Stomach smooth muscle (tissue), 2 donors: ENCODE data around the gene MPPED1.

ENCODE experiments used
- H3K27ac ChIP-seq: one replicate; pipeline ENCODE4 v1.7.0; 2013; ENCODE audit warnings: mild to moderate bottlenecking, low read length, inconsistent platforms
- H3K27me3 ChIP-seq, 2 donors: one replicate each; pipeline ENCODE4 v1.7.0; 2013; ENCODE audit warnings: low read length in 2 of 2; ENCODE audit not compliant: insufficient read depth in 2 of 2, control insufficient read depth in 1 of 2
- H3K36me3 ChIP-seq, 2 donors: one replicate each; pipeline ENCODE4 v1.7.0; 2013; ENCODE audit warnings: low read length in 2 of 2; ENCODE audit not compliant: control insufficient read depth in 2 of 2, insufficient read depth in 2 of 2
- H3K4me1 ChIP-seq: one replicate; pipeline ENCODE4 v1.7.0; 2013; ENCODE audit warnings: low read length; ENCODE audit not compliant: control insufficient read depth, insufficient read depth
- H3K4me3 ChIP-seq, 2 donors: one replicate each; pipeline ENCODE4 v1.7.0; 2013; ENCODE audit warnings: low read length in 2 of 2
- H3K9ac ChIP-seq, 2 donors: one replicate each; pipeline ENCODE4 v1.7.0; 2013; ENCODE audit warnings: low read length in 2 of 2, mild to moderate bottlenecking in 1 of 2
- H3K9me3 ChIP-seq, 2 donors: one replicate each; pipeline ENCODE4 v1.7.0; 2013; ENCODE audit warnings: low read length in 2 of 2; ENCODE audit not compliant: control insufficient read depth in 2 of 2
- donor health status: healthy.
- donor health status: Pancreatic carcinoma.

The MPPED1 gene

DNA sequence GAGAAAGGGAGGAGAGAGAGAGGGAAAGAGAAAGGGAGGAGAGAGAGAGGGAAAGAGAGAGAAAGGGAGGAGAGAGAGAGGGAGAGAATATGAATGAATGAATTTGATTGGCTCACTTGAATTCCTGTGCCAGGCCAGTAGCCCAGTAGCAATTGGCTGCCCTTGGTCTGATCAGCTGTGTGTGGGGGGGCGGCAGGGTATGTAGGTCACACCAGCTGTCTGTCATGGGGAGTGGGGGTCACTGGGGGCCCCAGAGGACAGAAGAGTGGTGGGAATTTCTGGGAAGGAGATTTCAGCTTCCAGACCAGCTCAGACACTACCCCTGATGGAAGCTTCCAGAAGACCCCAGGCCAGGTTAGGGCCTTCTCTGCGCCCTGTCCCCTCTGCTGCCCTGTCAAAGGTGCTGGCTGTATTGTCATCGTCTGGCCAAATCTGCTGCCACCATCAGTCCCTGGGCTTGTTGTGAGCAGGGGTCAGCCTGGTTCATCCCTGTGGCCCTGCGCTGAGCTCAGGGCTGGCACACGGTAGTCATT lies 21.1 kb downstream of the MPPED1 start:
- H3K4me1 ChIP-seq: peaks cover 4% of the 10 kb centered on the region
- H3K9ac ChIP-seq: no peak overlapping the region
- H3K9me3 ChIP-seq: no peaks in the 10 kb centered on the region
- H3K4me3 ChIP-seq: no peak overlapping the region
- peaks cover 18 to 30% of the 10 kb centered on the region in 2 donors for H3K27me3 ChIP-seq
- H3K27ac ChIP-seq: no peak overlapping the region
- no peaks in the 10 kb centered on the region for H3K36me3 ChIP-seq

DNA sequence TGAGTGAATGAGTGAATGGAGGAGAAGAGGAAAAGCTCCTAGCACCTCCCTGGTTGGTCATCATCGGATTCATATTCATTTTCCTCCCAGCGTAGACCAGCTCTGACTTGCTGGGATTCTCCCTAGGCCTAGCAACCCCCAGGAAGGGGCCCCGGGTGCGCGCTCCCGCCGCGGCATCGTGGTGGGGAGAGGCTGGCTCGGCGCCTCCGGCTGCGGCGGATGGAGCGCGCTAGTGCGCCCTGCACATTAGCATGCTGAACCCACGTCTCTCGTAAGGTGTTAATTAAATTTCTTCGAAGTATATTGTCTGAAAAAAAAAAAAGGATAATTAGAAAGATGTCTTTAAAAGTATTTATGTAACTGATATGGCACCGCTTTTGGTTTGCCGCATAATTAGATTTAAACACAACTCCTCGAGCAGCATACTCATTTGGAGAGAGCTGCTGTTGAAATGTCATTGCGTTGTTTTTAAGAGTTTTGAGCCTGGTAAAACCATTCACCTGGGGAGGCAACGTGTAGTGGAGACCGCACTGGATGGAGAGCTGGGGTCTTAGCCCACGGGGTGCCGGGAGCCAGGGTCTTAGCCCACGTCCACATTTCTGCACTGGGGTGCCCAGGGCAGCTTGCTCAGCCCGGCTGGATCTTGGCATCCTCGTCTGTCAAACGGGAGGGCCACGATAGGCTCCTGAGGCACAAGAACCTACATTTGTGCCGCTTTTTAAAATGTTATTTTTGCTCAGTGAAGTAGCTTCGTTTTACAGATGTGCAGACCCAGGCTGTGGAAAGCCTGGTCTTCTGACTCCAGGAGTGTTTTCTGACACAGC lies 21.8 kb downstream of the MPPED1 start:
- no peaks in the 10 kb centered on the region for H3K9me3 ChIP-seq
- peaks cover 14 to 30% of the 10 kb centered on the region in 2 donors for H3K27me3 ChIP-seq
- no peak overlapping the region for H3K4me3 ChIP-seq
- H3K36me3 ChIP-seq: no peaks in the 10 kb centered on the region
- no peak overlapping the region for H3K9ac ChIP-seq
- peaks cover 4% of the 10 kb centered on the region for H3K4me1 ChIP-seq
- no peak overlapping the region for H3K27ac ChIP-seq

DNA sequence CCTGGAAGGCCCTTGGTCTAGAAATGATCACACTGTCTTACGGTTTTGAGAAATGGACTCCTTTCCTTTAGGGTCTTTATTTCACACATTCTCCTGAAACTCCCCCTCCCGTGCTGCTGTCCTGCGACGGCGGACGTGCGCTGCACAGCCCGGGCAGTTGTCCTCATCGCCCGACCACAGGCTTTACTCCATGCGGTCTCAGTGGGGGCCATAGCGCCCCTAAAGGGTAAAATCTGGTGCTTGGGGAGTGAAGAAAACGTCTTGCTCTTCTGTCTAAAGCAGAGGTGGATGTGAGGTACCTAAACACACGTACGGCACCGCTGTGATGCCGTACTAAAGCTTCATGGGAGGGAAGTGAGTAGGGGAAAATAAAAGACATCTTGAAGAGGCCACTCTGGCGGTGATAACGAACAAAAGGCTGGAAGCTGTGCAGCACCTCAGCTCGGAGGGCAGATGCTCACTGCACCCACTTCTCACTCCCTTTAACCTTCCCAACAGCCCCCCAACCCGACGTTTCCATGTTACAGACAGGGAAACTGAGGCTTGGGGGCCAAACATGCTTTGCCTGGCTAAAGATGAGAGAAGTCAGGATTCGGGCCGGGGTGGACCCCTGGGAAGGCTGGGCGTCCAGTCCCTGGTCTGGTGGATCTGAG lies 22.6 kb downstream of the MPPED1 start:
- Histone ChIP-seq H3K27me3 (peaks cover 10 to 25% of the 10 kb centered on the region in 2 donors), H3K27ac (no peak overlapping the region), H3K9ac (no peak overlapping the region), H3K4me3 (no peak overlapping the region), H3K4me1 (peaks cover 4% of the 10 kb centered on the region), H3K9me3 (no peaks in the 10 kb centered on the region), H3K36me3 (no peaks in the 10 kb centered on the region)

DNA sequence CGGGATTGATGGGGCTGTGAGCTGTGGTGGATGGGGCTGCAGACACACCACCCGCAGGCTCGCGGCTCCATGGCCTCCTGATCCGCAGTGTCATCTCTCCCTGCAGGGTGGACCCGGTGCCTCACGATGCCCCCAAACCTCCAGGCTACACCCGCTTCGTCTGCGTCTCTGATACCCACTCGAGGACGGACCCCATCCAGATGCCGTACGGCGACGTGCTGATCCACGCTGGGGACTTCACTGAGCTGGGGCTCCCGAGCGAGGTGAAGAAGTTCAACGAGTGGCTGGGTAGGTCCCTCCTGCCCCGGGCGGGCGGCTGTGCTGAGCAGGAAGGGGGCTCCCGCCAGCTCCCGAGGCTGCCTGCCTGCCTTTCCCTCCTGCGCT lies 23.1 kb downstream of the MPPED1 start:
- Histone ChIP-seq H3K4me1 (peaks cover 4% of the 10 kb centered on the region), H3K9me3 (no peaks in the 10 kb centered on the region), H3K36me3 (no peaks in the 10 kb centered on the region), H3K9ac (no peak overlapping the region), H3K4me3 (no peak overlapping the region), H3K27ac (no peak overlapping the region), H3K27me3 (peaks cover 5 to 20% of the 10 kb centered on the region in 2 donors)

DNA sequence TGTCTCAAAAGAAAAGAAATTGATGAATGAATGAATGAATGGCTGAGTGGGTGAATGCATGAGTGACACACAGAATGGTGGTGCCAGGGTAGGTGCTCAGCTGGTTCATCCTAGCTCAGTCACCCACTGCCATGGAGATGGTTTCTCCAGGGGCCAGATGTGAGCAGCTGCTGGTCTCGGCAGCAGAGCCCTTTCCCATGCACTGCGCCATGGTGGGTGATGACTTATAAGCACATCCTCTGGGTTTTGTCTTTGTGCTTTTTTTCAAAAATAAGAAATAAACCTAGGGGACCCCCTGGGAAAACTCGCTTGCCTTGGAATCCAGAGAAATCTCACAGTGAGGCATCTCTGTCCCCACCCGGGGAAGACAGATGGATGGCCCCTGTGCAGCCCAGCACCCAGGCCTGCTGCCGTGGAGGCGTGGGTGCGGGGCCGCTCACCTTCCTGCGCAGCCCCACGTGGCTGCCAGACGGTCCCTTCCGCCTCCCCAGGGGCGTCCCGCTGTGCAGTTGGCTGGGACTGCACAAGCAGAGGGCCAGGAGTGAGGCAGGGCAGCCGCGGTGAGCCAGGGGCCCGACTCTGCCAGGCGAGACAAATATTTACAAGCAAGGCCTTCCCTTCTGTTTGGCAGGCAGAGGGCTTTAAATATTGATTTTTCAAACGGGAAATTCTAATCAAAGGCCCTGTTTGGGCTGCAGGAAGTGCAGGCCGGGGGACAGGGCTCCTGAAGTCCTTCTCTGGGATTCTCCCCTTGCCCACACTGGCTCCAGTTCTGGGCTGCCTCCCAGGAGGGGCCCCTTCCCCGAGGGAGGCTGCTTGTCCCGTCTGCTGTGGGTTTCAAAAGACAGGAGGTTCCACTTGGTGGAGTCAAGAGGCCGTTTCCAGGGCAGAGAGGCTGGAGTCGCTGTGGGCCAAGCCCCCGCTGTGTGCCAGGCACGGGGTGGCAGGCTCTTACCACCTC lies 24.3 kb downstream of the MPPED1 start:
- Histone ChIP-seq H3K9ac (no peak overlapping the region), H3K4me1 (peaks cover 4% of the 10 kb centered on the region), H3K4me3 (no peak overlapping the region), H3K36me3 (no peaks in the 10 kb centered on the region), H3K27ac (no peak overlapping the region), H3K27me3 (peaks cover 3 to 16% of the 10 kb centered on the region in 2 donors), H3K9me3 (no peaks in the 10 kb centered on the region)

DNA sequence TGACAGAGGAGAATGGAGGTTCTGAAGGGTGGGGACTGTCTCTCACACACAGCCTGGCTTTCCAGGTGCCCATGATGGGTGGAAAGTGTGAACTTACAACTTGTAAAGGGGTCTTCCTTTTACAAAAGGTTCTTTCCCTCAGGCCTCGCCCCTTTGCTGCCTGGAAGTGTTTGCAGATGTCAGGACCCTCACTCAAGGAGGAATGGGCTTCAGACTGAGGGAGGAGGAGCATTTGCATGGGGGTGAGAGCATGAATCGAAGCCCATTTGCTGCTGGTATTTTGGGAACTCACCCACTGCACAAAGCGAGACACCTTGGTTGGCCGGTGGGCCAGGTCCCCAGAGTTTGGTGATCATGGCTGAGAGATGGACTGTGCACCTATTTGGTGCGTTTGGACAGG lies 25.1 kb downstream of the MPPED1 start:
- Histone ChIP-seq H3K36me3 (no peaks in the 10 kb centered on the region), H3K9me3 (no peaks in the 10 kb centered on the region), H3K4me1 (peaks cover 4% of the 10 kb centered on the region), H3K27ac (no peak overlapping the region), H3K4me3 (no peak overlapping the region), H3K9ac (no peak overlapping the region), H3K27me3 (peaks cover 0 to 12% of the 10 kb centered on the region in 2 donors)

DNA sequence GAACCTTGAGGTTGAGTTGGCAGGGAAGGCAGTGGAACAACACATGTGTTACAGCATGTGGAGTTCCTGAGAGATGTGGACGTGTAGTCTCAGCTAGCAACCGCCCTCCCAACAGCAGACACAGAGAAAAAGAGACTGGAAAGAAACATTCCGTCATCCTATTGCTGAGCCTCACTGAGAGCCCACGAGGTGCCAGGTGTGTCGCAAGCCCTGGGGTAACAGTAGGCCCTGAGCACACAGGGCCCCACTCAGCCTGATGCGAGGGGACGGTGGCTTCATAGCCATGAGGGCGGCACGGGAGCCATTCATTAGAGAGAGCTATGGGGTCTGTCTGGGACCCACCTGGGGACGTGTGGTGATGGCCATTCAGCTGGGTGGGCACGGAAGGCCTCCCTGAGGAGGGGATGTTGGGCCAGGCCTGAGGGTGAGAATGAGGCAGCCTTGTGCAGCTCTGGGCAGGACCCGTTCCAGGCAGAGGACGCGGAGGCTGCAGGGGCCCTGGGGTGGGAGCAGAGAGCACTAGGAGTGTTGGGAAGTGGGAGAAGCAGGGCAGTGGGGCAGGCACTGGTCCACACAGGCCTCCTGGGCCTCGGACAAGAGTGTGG lies 26.2 kb downstream of the MPPED1 start:
- H3K9me3 ChIP-seq: no peaks in the 10 kb centered on the region
- peaks cover 0 to 12% of the 10 kb centered on the region in 2 donors for H3K27me3 ChIP-seq
- no peak overlapping the region for H3K9ac ChIP-seq
- H3K4me1 ChIP-seq: peaks cover 4% of the 10 kb centered on the region
- no peaks in the 10 kb centered on the region for H3K36me3 ChIP-seq
- no peak overlapping the region for H3K4me3 ChIP-seq
- no peak overlapping the region for H3K27ac ChIP-seq

DNA sequence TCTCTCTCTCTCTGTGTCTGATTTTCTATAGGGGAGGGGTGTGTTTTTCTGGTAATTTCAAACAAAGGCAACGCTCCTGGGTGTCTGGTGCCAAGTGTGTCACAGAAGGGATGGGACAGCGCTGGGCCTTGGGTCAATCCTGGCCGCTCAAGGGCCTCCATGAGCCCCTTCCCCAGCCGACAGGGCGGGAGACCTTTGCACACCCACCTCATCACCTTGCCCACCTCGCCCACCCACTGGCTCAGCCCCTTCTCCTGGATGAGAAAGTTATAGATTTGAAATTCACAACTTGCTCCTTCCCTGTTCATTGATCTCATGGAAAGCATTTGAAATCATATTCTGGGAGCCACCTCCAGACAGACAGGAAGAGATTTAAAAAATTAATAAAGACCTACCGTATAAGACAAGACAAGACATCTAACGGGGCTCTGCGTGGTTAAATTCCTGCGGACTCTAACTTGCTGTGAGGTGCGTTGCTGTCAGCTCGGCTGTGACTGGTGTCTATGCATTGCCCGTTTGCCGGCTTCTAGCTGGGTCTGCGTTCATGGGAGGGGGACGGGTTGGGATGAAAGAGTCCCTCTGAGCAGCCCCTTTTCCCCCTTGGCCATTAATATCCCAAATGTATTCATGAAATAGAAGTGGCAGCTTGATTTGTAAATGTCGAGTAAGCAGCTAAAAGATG lies 27.0 kb downstream of the MPPED1 start:
- Histone ChIP-seq H3K4me3 (no peak overlapping the region), H3K27me3 (peaks cover 0 to 10% of the 10 kb centered on the region in 2 donors), H3K4me1 (peaks cover 4% of the 10 kb centered on the region), H3K9ac (no peak overlapping the region), H3K36me3 (no peaks in the 10 kb centered on the region), H3K9me3 (no peaks in the 10 kb centered on the region), H3K27ac (no peak overlapping the region)

DNA sequence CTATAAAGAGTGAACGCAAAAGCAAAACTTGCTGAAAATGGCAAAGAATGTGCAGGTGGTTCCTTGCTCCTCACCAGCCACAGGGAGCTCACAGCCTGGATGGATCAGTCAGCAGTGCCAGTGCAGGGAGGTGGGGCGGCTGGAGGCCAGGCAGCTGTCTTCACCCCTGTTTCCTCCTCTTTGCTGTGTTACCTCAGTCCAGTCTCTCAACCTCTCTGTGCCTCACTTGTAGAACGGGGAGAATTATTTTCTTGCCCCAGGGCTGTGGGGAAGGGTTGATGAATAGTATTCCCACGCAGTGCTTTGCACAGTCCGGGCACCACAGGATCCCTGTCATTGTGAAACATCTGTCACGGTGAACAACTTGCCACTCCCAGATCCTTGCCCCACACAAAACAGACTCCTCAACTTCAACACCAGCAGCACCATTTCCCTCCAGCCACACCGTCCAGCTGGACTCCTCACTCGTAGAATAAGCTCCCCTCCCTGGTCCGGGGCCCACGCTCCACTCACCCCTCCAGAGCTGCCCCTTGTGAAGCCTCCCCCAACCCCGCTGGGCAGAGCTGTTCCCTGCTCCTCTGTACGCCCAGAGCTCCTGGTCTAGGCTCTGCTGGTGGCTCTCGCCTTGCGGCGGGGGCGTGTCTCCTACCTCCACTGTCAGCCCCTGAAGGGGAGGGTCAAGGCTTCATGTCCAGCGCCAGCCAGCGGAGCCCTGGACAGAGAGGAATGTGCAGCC lies 27.7 kb downstream of the MPPED1 start:
- no peaks in the 10 kb centered on the region for H3K9me3 ChIP-seq
- no peak overlapping the region for H3K27ac ChIP-seq
- H3K27me3 ChIP-seq: peaks cover 0 to 10% of the 10 kb centered on the region in 2 donors
- no peak overlapping the region for H3K4me3 ChIP-seq
- no peaks in the 10 kb centered on the region for H3K36me3 ChIP-seq
- no peak overlapping the region for H3K9ac ChIP-seq
- peaks cover 4% of the 10 kb centered on the region for H3K4me1 ChIP-seq
